GM12892 (cell line): ENCODE results near the gene PGA4.

ENCODE experiments used
- POLR2A ChIP-seq: IDR thresholded peaks from 2 replicates; pipeline ENCODE4 v1.6.1; 2011; ENCODE audit warnings: low read depth, low read length, control low read depth
- POLR2AphosphoS5 ChIP-seq: IDR thresholded peaks from 2 replicates; pipeline ENCODE4 v1.6.1; 2011; ENCODE audit warnings: low read depth, low read length, control low read depth

GRCh38 chr11:61265357-61265756, 43.2 kb downstream of the PGA4 start:
- TF ChIP-seq POLR2A = no peak
- TF ChIP-seq POLR2AphosphoS5 = no peak
